ENCODE results near the gene CDK11B. TPM values are rescaled to one million over a fixed set of nuclear protein-coding genes. Genes with fewer than 3 reads are reported as not detected.
A peak's percentile ranks its signal among the peaks of the same experiment; 100 is the strongest.
"Not testable (repeated sequence)": the region's sequence is repeated elsewhere in the genome, so short reads cannot be mapped to it uniquely, and the experiment has no call there.

Gene CDK11B
- 12.6 and 16.9 TPM in 2 replicates for total RNA-seq (ENCODE audit: low replicate concordance)

- H3K27ac Mint-ChIP-seq, result peak within 1 kb of the TSS; percentile 99
- H3K36me3 Mint-ChIP-seq; H3K9me3 Mint-ChIP-seq; H3K9me3 ChIP-seq (ENCODE audit: low read depth); H3K36me3 ChIP-seq; H3K27me3 ChIP-seq; H3K4me1 ChIP-seq; H3K27me3 Mint-ChIP-seq (ENCODE audit: insufficient read depth, low read depth); H3K4me1 Mint-ChIP-seq; H4K20me1 ChIP-seq (ENCODE audit: low read depth): not testable (repeated sequence)
- peak within 1 kb of the TSS; percentile 100 for H3K27ac ChIP-seq
- H3F3A ChIP-seq (ENCODE audit: low read depth), result peaks cover 18% of the 10 kb centered on the region
- peak within 1 kb of the TSS; percentile 67 for H3K4me2 ChIP-seq
- peaks cover 19% of the 10 kb centered on the region for H3K79me2 ChIP-seq (ENCODE audit: low read depth)
- H3K4me3 Mint-ChIP-seq, result peak within 1 kb of the TSS; percentile 97
- TF ChIP-seq, protein P1, sequence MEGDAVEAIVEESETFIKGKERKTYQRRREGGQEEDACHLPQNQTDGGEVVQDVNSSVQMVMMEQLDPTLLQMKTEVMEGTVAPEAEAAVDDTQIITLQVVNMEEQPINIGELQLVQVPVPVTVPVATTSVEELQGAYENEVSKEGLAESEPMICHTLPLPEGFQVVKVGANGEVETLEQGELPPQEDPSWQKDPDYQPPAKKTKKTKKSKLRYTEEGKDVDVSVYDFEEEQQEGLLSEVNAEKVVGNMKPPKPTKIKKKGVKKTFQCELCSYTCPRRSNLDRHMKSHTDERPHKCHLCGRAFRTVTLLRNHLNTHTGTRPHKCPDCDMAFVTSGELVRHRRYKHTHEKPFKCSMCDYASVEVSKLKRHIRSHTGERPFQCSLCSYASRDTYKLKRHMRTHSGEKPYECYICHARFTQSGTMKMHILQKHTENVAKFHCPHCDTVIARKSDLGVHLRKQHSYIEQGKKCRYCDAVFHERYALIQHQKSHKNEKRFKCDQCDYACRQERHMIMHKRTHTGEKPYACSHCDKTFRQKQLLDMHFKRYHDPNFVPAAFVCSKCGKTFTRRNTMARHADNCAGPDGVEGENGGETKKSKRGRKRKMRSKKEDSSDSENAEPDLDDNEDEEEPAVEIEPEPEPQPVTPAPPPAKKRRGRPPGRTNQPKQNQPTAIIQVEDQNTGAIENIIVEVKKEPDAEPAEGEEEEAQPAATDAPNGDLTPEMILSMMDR (IDR thresholded peaks at IDR 0.05), result peak; percentile 40
- H3K4me3 ChIP-seq, result peak within 1 kb of the TSS; percentile 82
- H2AFZ ChIP-seq (replicated peaks), result peak within 1 kb of the TSS; percentile 99
- peak; percentile 95 for DNase-seq (ENCODE audit: low spot score)
- peak within 1 kb of the TSS; percentile 96 for H3K9ac ChIP-seq
These were observed at the start of gene CDK11B for GRCh38 chr1:1658583-1659549. Gene CDK11B, minus strand, starts transcription at chr1:1659004. Its CDS starts 1,519 bp downstream, at chr1:1657485.

GRCh38 chr1:1707897-1708296 is 49.1 kb upstream of the CDK11B start:
- not testable (repeated sequence) for H3K36me3 Mint-ChIP-seq; H3K4me1 Mint-ChIP-seq; H3K79me2 ChIP-seq (ENCODE audit: low read depth); H2AFZ ChIP-seq (replicated peaks); H3K36me3 ChIP-seq; H3K9me3 ChIP-seq (ENCODE audit: low read depth); H3K9ac ChIP-seq; H3K4me1 ChIP-seq; H3K27me3 Mint-ChIP-seq (ENCODE audit: insufficient read depth, low read depth); H3K27ac ChIP-seq; H3K4me3 Mint-ChIP-seq; H3K4me2 ChIP-seq; H4K20me1 ChIP-seq (ENCODE audit: low read depth); H3K27ac Mint-ChIP-seq; DNase-seq (ENCODE audit: low spot score); H3K9me3 Mint-ChIP-seq; H3F3A ChIP-seq (ENCODE audit: low read depth); H3K27me3 ChIP-seq; H3K4me3 ChIP-seq

DNA sequence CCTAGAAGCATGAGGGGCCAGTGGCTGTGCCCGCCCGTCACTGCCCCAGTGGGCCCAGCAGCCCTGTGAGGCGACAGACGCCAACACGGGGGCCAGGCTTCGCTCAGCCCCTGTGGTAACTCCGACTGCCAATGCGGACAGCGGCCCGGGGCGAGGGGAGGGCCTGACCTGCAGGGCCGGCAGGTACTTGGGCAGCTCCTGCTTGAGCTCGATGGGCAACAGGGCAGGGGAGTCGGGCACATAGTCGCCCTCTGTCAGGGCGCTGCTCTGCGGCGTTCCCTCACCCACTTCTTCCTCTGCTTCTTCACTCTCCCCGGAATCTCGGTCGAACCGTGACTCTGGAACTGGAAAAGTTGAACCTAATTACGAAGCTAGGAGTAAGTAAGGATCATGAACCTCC is 48.4 kb upstream of the CDK11B start:
- not testable (repeated sequence) for H3K4me1 Mint-ChIP-seq; H4K20me1 ChIP-seq (ENCODE audit: low read depth); H3K27ac Mint-ChIP-seq; H3K9me3 ChIP-seq (ENCODE audit: low read depth); H3K79me2 ChIP-seq (ENCODE audit: low read depth); H2AFZ ChIP-seq (replicated peaks); H3K9me3 Mint-ChIP-seq; DNase-seq (ENCODE audit: low spot score); H3K4me1 ChIP-seq; H3K36me3 Mint-ChIP-seq; H3K9ac ChIP-seq; H3K27ac ChIP-seq; H3K4me2 ChIP-seq; H3K4me3 Mint-ChIP-seq; H3F3A ChIP-seq (ENCODE audit: low read depth); H3K36me3 ChIP-seq; H3K27me3 ChIP-seq; H3K27me3 Mint-ChIP-seq (ENCODE audit: insufficient read depth, low read depth); H3K4me3 ChIP-seq

- H3K4me2 ChIP-seq; H3K9me3 ChIP-seq (ENCODE audit: low read depth); H3K27ac ChIP-seq; H3K4me3 Mint-ChIP-seq; H4K20me1 ChIP-seq (ENCODE audit: low read depth); H3F3A ChIP-seq (ENCODE audit: low read depth); H3K36me3 ChIP-seq; H3K27ac Mint-ChIP-seq; H3K36me3 Mint-ChIP-seq; H2AFZ ChIP-seq (replicated peaks); H3K9me3 Mint-ChIP-seq; H3K4me1 ChIP-seq; H3K27me3 ChIP-seq; H3K4me3 ChIP-seq; H3K27me3 Mint-ChIP-seq (ENCODE audit: insufficient read depth, low read depth); DNase-seq (ENCODE audit: low spot score); H3K79me2 ChIP-seq (ENCODE audit: low read depth); H3K4me1 Mint-ChIP-seq; H3K9ac ChIP-seq: not testable (repeated sequence)
These were observed 46.8 kb upstream of the CDK11B start for GRCh38 chr1:1705623-1706022.

DNA sequence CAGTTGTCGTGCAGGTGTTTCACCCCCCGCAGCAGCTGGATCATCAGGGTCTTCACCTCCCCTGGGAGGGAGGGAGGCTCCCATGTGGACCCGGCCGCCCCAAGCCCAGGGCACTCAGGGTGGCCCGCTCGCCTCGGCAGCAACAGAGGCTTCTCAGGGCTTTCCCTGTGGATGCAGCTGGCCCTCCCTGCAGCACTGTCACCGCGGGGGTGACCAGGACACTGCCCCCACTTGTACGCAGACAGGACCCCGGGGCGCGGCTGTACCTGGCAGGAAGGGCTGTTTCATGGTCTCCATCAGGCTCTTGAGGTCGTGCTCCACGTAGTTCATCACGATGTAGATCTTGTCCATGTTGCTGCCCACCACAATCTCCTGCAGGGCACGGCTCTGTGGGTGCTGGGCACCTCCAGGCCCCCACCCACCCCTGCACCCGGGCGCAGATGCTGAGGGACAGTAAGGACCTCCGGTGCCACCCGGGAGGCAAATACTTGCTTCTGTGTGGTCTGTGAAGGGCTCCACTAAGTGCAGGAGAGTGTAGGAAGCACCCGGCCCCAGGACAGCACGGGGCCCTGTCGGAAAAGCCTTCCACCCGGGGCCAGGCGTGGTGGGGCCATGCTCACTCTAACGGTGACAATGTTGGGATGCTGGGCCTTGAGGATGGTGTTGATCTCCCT is 45.6 kb upstream of the CDK11B start:
- H3K27me3 ChIP-seq; H3K9me3 ChIP-seq (ENCODE audit: low read depth); H3K4me1 Mint-ChIP-seq; H3K27ac Mint-ChIP-seq; H3K27me3 Mint-ChIP-seq (ENCODE audit: insufficient read depth, low read depth); H3F3A ChIP-seq (ENCODE audit: low read depth); H3K4me3 ChIP-seq; H3K4me1 ChIP-seq; H3K36me3 Mint-ChIP-seq; H2AFZ ChIP-seq (replicated peaks); H3K9ac ChIP-seq; H3K79me2 ChIP-seq (ENCODE audit: low read depth); H3K4me2 ChIP-seq; H3K27ac ChIP-seq; H4K20me1 ChIP-seq (ENCODE audit: low read depth); H3K36me3 ChIP-seq; DNase-seq (ENCODE audit: low spot score); H3K9me3 Mint-ChIP-seq; H3K4me3 Mint-ChIP-seq: not testable (repeated sequence)
